Left ventricle myocardium inferior (tissue), 1 donor: Measurements from ENCODE around the gene THADA. TPM values are rescaled to one million over a fixed set of nuclear protein-coding genes. Genes with fewer than 3 reads are reported as not detected.

Experiments used
- DNase-seq: peaks from one replicate; pipeline ENCODE4 v3.0.0-alpha.2; 2020
- H3K27ac ChIP-seq: fragments of 200-600 bp; replicated peaks from 2 replicates; pipeline ENCODE4 v1.8.0; 2021
- H3K27me3 ChIP-seq: fragments of 200-600 bp; 2 replicates; pipeline ENCODE4 v1.8.0; 2021; ENCODE audit warnings: low read depth
- H3K36me3 ChIP-seq: fragments of 200-600 bp; 2 replicates; pipeline ENCODE4 v1.8.0; 2021
- H3K4me1 ChIP-seq: fragments of 200-600 bp; 2 replicates; pipeline ENCODE4 v1.8.0; 2021
- H3K4me3 ChIP-seq: fragments of 200-600 bp; 2 replicates; pipeline ENCODE4 v1.8.0; 2021; ENCODE audit warnings: mild to moderate bottlenecking, moderate library complexity
- H3K9me3 ChIP-seq: fragments of 200-600 bp; replicated peaks from 2 replicates; pipeline ENCODE4 v1.8.0; 2021
- intact Hi-C: fragments of 100-400 bp; cut with micrococcal nuclease; formaldehyde crosslinking; loops from one replicate; pipeline ENCODE4 v1.11.0; 2022
- total RNA-seq: library from RNA; stranded (reverse); fragmentation: NEBNext Ultra II Directional; extraction: Animal tissue kit (Norgen Biotek cat#: 25700); gene quantifications from one replicate; pipeline ENCODE4 v1.2.1, GENCODE V29; 2021
- TF ChIP-seq, protein P1 (sequence below): fragments of 200-600 bp; IDR thresholded peaks from 2 replicates; pipeline ENCODE4 v1.8.0; 2021; ENCODE audit warnings: antibody characterized with exemption, mild to moderate bottlenecking, borderline replicate concordance
- donor health status: DM: no; HTN: yes; CAD: no; lungs with severe emphysema.

Gene THADA
- total RNA-seq, 1 donor from 2014 or later, result 15.4 TPM

DNA sequence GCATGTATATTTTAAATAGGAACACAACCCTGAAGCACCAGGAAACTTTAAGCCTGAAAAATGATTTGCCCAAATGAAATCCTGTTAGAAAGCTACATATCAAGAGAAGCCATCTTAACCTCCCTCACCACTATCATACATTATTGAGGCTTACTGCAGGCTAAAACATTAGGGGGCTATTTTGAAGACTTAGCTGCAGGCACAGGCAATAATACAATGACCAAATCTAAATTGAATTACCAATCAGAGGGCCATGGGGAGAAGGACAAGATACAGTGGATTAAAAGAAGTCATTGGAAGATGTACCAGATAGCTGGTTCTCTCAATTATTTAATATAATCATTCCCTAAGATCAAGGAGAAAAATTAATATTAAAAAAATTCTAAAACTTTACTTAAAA, 73.7 kb downstream of the THADA start:
- intact Hi-C loops, result no loop called here
- TF ChIP-seq, protein P1, sequence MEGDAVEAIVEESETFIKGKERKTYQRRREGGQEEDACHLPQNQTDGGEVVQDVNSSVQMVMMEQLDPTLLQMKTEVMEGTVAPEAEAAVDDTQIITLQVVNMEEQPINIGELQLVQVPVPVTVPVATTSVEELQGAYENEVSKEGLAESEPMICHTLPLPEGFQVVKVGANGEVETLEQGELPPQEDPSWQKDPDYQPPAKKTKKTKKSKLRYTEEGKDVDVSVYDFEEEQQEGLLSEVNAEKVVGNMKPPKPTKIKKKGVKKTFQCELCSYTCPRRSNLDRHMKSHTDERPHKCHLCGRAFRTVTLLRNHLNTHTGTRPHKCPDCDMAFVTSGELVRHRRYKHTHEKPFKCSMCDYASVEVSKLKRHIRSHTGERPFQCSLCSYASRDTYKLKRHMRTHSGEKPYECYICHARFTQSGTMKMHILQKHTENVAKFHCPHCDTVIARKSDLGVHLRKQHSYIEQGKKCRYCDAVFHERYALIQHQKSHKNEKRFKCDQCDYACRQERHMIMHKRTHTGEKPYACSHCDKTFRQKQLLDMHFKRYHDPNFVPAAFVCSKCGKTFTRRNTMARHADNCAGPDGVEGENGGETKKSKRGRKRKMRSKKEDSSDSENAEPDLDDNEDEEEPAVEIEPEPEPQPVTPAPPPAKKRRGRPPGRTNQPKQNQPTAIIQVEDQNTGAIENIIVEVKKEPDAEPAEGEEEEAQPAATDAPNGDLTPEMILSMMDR, result no peak
- no peaks in the 10 kb centered on the region for H3K27me3 ChIP-seq
- H3K9me3 ChIP-seq, result peaks cover 5% of the 10 kb centered on the region
- H3K27ac ChIP-seq, result no peak overlapping the region
- H3K4me3 ChIP-seq, result no peak overlapping the region
- peaks cover 32% of the 10 kb centered on the region for H3K4me1 ChIP-seq
- DNase-seq, result no peak
- H3K36me3 ChIP-seq, result no peaks in the 10 kb centered on the region

DNA sequence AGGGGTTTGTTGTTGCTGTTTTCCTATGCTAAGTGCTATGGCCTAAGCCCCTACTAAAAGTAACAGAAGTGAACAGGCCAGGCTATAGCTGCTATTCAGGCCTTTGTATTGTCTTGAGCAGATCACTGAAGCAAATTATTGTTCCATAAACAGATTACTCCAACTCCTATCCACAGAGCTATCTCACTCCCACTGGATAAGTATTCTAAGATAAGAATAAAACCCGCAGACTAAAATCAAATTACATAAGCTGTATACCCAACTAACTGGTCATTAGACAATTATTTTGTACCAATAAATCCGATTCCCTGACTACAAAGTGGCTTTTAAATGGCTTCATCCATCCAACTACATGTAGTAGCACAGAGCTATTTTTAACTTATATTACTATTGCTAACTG, 74.3 kb downstream of the THADA start:
- Histone ChIP-seq H3K4me3 (no peak overlapping the region), H3K4me1 (peaks cover 39% of the 10 kb centered on the region), H3K27ac (no peak overlapping the region), H3K9me3 (peaks cover 5% of the 10 kb centered on the region), H3K27me3 (no peaks in the 10 kb centered on the region), H3K36me3 (no peaks in the 10 kb centered on the region)
- TF ChIP-seq, protein P1, result no peak
- intact Hi-C loops, result no loop called here
- DNase-seq, result no peak

DNA sequence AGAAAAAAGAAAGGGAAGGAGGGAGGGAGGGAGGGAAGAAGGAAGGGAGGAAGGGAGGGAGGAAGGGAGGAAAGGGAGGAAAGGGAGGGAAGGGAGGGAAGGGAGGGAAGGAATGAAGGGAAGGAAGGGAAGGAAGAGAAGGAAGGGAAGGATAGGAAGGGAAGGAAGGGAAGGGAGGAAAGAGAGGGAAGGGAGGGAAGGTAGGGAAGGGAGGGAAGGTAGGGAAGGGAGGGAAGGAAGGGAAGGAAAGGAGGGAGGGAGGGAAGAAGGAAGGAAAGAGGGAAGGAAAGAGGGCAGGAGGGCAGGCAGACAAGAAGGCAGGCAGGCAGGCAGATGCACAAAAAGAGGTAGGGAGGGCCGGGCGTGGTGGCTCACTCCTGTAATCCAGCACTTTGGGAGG, 74.9 kb downstream of the THADA start:
- H3K36me3 ChIP-seq, result no peaks in the 10 kb centered on the region
- TF ChIP-seq, protein P1, result no peak
- H3K9me3 ChIP-seq, result peaks cover 5% of the 10 kb centered on the region
- no peak overlapping the region for H3K27ac ChIP-seq
- no peak for DNase-seq
- peaks cover 45% of the 10 kb centered on the region for H3K4me1 ChIP-seq
- no peak overlapping the region for H3K4me3 ChIP-seq
- intact Hi-C loops, result no loop called here
- no peaks in the 10 kb centered on the region for H3K27me3 ChIP-seq

DNA sequence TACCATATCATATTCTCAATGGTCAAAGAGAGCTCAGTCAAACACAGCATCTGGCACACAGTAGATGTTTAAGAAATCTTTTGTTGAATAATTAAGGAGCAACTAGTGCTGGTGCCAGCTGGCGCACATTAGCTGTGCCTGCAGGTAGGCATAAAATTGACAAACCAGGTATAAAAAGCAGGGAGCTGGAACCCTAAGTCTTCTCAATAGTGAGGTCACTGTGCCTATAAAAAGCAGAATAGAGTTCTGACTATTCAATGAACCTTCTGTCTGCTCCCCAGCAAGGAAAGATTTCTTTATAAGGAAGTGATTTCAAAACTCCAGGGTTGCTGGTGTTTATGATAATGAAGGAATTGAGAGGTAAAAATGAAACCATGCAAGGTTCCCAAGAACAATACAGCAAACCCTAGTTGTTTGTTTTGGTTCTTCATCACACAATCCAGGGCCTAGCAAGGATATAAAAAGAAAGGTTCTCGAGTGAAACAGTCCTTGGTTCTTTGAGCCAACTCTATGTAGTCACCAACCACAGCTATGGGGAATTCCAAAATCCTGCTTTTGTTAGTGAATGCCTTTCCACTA, 76.1 kb downstream of the THADA start:
- H3K4me3 ChIP-seq, result no peak overlapping the region
- no peak for DNase-seq
- H3K36me3 ChIP-seq, result no peaks in the 10 kb centered on the region
- peak overlapping the region; percentile 67 for H3K27ac ChIP-seq
- TF ChIP-seq, protein P1, result no peak
- H3K9me3 ChIP-seq, result no peaks in the 10 kb centered on the region
- H3K4me1 ChIP-seq, result peaks cover 52% of the 10 kb centered on the region
- intact Hi-C loops, result no loop called here
- H3K27me3 ChIP-seq, result no peaks in the 10 kb centered on the region

DNA sequence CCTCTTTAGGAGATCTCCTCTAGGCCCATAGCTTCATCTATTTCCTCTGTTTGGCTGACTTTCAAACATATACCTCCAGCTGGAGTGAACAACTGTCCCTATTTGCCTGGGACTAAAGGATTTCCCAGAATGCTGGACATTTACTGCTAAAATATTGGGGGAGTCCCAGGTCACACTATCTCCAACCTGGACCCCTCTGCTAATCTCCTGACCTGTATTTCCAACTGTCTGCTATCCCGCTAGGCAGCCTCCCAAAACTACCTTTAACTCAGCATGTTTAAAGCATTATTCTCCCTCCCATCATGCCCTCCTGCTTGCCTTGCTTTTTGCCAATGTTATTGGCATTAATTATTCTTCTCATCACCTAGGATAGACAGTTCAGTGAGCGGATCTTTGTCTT, 77.1 kb downstream of the THADA start:
- Histone ChIP-seq H3K4me1 (peaks cover 57% of the 10 kb centered on the region), H3K9me3 (no peaks in the 10 kb centered on the region), H3K36me3 (no peaks in the 10 kb centered on the region), H3K4me3 (no peak overlapping the region), H3K27ac (peak overlapping the region; percentile 67), H3K27me3 (no peaks in the 10 kb centered on the region)
- no peak for DNase-seq
- TF ChIP-seq, protein P1, result no peak
- intact Hi-C loops, result no loop called here
